Skin epidermis (tissue), 12 donors: ENCODE results near the gene EHBP1L1.
"Not testable (repeated sequence)": the region's sequence is repeated elsewhere in the genome, so short reads cannot be mapped to it uniquely, and the experiment has no call there.

Source experiments
- H3K27ac ChIP-seq, 21 experiments: fragments of 200-600 bp; sonication (generic) in 11 of 21; one replicate each; pipeline ENCODE4 v1.5.0; 2020; ENCODE audit warnings: mild to moderate bottlenecking in 3 of 21, inconsistent platforms in 2 of 21, moderate library complexity in 2 of 21
- H3K4me3 ChIP-seq, 7 experiments: fragments of 200-600 bp; sonication (generic) in 2 of 7; one replicate each; pipeline ENCODE4 v1.5.0; 2020; ENCODE audit warnings: inconsistent platforms in 2 of 7, mild to moderate bottlenecking in 2 of 7, moderate library complexity in 1 of 7

Gene EHBP1L1

GRCh38 chr11:65558930-65559509 lies 16.8 kb upstream of the EHBP1L1 start:
- Histone ChIP-seq H3K4me3 (peak overlapping the region in 5 of 7 experiments; percentile 46 to 63 (median 53)), H3K27ac (peak overlapping the region; percentile 34 to 95 (median 87))

- no peak overlapping the region for H3K4me3 ChIP-seq
- H3K27ac ChIP-seq = peak overlapping the region in 18 of 21 experiments; percentile 64 to 95 (median 87)
Measured at GRCh38 chr11:65559535-65559934, 16.3 kb upstream of the EHBP1L1 start.

- H3K27ac ChIP-seq = peak overlapping the region in 12 of 21 experiments; percentile 14 to 93 (median 86)
- no peak overlapping the region for H3K4me3 ChIP-seq
Measured at GRCh38 chr11:65559951-65560537, 15.8 kb upstream of the EHBP1L1 start.

- H3K4me3 ChIP-seq = no peak overlapping the region
- peak overlapping the region in 11 of 21 experiments; percentile 14 to 88 (median 61) for H3K27ac ChIP-seq
Measured at GRCh38 chr11:65560555-65561418, 15.1 kb upstream of the EHBP1L1 start.

GRCh38 chr11:65562020-65562419 lies 13.8 kb upstream of the EHBP1L1 start:
- no peak overlapping the region for H3K27ac ChIP-seq
- H3K4me3 ChIP-seq = no peak overlapping the region

GRCh38 chr11:65562788-65563187 lies 13.1 kb upstream of the EHBP1L1 start:
- no peak overlapping the region for H3K4me3 ChIP-seq
- no peak overlapping the region for H3K27ac ChIP-seq

- peak overlapping the region in 1 of 21 experiments; percentile 21 for H3K27ac ChIP-seq
- H3K4me3 ChIP-seq = no peak overlapping the region
Measured at GRCh38 chr11:65563601-65564000, 12.3 kb upstream of the EHBP1L1 start.

- peak overlapping the region in 15 of 21 experiments; percentile 8 to 88 (median 61) for H3K27ac ChIP-seq
- H3K4me3 ChIP-seq = not testable (repeated sequence)
Measured at GRCh38 chr11:65564879-65565559, 10.8 kb upstream of the EHBP1L1 start.

GRCh38 chr11:65565624-65566453 lies 10.0 kb upstream of the EHBP1L1 start:
- Histone ChIP-seq H3K4me3 (no peak overlapping the region), H3K27ac (peak overlapping the region in 16 of 21 experiments; percentile 8 to 88 (median 57))

- Histone ChIP-seq H3K4me3 (peak overlapping the region; percentile 62 to 93 (median 73)), H3K27ac (peak overlapping the region; percentile 26 to 99 (median 93))
Measured at GRCh38 chr11:65569164-65569972, 6.5 kb upstream of the EHBP1L1 start.

- Histone ChIP-seq H3K27ac (peak within 1 kb of the TSS; percentile 26 to 99 (median 93)), H3K4me3 (peak within 1 kb of the TSS; percentile 62 to 93 (median 73))
Measured at GRCh38 chr11:65569973-65570918, 5.6 kb upstream of the EHBP1L1 start, which contains the start of gene ZNRD2. Gene ZNRD2, plus strand, starts transcription at chr11:65570477. Its CDS starts 15 bp downstream, at chr11:65570492.

- H3K27ac ChIP-seq = peak overlapping the region in 15 of 21 experiments; percentile 73 to 99 (median 95)
- H3K4me3 ChIP-seq = peak overlapping the region; percentile 62 to 93 (median 73)
Measured at GRCh38 chr11:65571420-65571819, 4.4 kb upstream of the EHBP1L1 start.

GRCh38 chr11:65571940-65572339 lies 3.9 kb upstream of the EHBP1L1 start:
- peak overlapping the region in 20 of 21 experiments; percentile 36 to 99 (median 94) for H3K27ac ChIP-seq
- peak overlapping the region; percentile 51 to 73 (median 70) for H3K4me3 ChIP-seq

GRCh38 chr11:65572356-65573051 lies 3.3 kb upstream of the EHBP1L1 start, which contains the start of gene FAM89B:
Gene FAM89B, plus strand, starts transcription at chr11:65572538. Its CDS starts 132 bp downstream, at chr11:65572670.
- Histone ChIP-seq H3K4me3 (peak within 1 kb of the TSS; percentile 70 to 93 (median 73)), H3K27ac (peak within 1 kb of the TSS in 20 of 21 experiments; percentile 72 to 99 (median 94))

- H3K4me3 ChIP-seq = peak overlapping the region; percentile 51 to 73 (median 70)
- H3K27ac ChIP-seq = peak overlapping the region in 20 of 21 experiments; percentile 56 to 99 (median 94)
Measured at GRCh38 chr11:65573391-65574079, 2.3 kb upstream of the EHBP1L1 start.
